B cell (primary cell): ENCODE results near the gene TMEM106B. TPM values are rescaled to one million over a fixed set of nuclear protein-coding genes. Genes with fewer than 3 reads are reported as not detected.
A peak's percentile ranks its signal among the peaks of the same experiment; 100 is the strongest.

ENCODE experiments used
- ATAC-seq: fragments of 200-7000 bp; cut with Tn5 transposase; one replicate; pipeline ENCODE4 v1.10.0; 2021; ENCODE audit warnings: low read depth, mild to moderate bottlenecking, moderate number of reproducible peaks, moderate library complexity
- CTCF ChIA-PET: fragments of 350-600 bp; sonication (Branson Sonifier 250); formaldehyde crosslinking; loops from one replicate; lab custom pipeline; 2021; ENCODE audit warnings: antibody characterized with exemption, inconsistent platforms; lab: Charles Lee
- POLR2A ChIA-PET: fragments of 350-600 bp; sonication (Branson Sonifier 250); formaldehyde crosslinking; loops from one replicate; lab custom pipeline; 2021; ENCODE audit warnings: antibody characterized with exemption; lab: Charles Lee
- DNase-seq: peaks from one replicate; pipeline ENCODE4 v3.0.0; 2013
- H2AFZ ChIP-seq: 2 replicates; pipeline ENCODE4 v1.6.1; 2012; ENCODE audit warnings: mild to moderate bottlenecking, low read depth, low read length; ENCODE audit not compliant: insufficient read depth, poor library complexity, severe bottlenecking
- H3K27ac ChIP-seq, 2 donors: 1 replicate in 1 of 2; 2 replicates in 1 of 2; pipeline ENCODE4 v1.5.1; 2012 to 2013; ENCODE audit warnings: low read length in 2 of 2, mild to moderate bottlenecking in 2 of 2, moderate library complexity in 1 of 2
- H3K27me3 ChIP-seq, 4 experiments: fragments of 200-600 bp in 1 of 4; sonication (generic) in 1 of 4; replicated peaks in 1 of 4; 1 replicate in 2 of 4; 2 replicates in 2 of 4; pipeline versions ENCODE4 v1.6.1 to v1.7.0; 2013 to 2016; ENCODE audit warnings: low read length in 3 of 4, mild to moderate bottlenecking in 2 of 4, mixed read lengths in 1 of 4, moderate library complexity in 1 of 4; ENCODE audit not compliant: insufficient read depth in 4 of 4, control insufficient read depth in 3 of 4; ENCODE audit errors: control extremely low read depth in 1 of 4
- H3K36me3 ChIP-seq, 2 experiments: replicated peaks in 1 of 2; 1 replicate in 1 of 2; 2 replicates in 1 of 2; pipeline versions ENCODE4 v1.6.1 to v1.7.1; 2013; ENCODE audit warnings: low read length in 1 of 2; ENCODE audit not compliant: insufficient read depth in 2 of 2, control insufficient read depth in 1 of 2; ENCODE audit errors: control extremely low read depth in 1 of 2, extremely low read depth in 1 of 2
- H3K4me1 ChIP-seq, 2 donors: fragments of 200-600 bp in 1 of 2; sonication (generic) in 1 of 2; 1 replicate in 1 of 2; 2 replicates in 1 of 2; pipeline versions ENCODE4 v1.5.1 to v1.6.1; 2013 to 2017; ENCODE audit warnings: low read length in 2 of 2; ENCODE audit not compliant: control insufficient read depth in 2 of 2, insufficient read depth in 2 of 2
- H3K4me2 ChIP-seq: replicated peaks from 2 replicates; pipeline ENCODE3; 2012; ENCODE audit warnings: mild to moderate bottlenecking, low read depth, low read length; ENCODE audit not compliant: poor library complexity, severe bottlenecking
- H3K4me3 ChIP-seq, 5 experiments: fragments of 200-600 bp in 1 of 5; sonication (generic) in 1 of 5; 1 replicate in 3 of 5; 2 replicates in 2 of 5; pipeline versions ENCODE4 v1.5.1 to v1.7.0; 2011 to 2016; ENCODE audit warnings: low read length in 4 of 5, mild to moderate bottlenecking in 4 of 5, low read depth in 2 of 5, control low read depth in 1 of 5, moderate library complexity in 1 of 5; ENCODE audit not compliant: insufficient read depth in 1 of 5; ENCODE audit errors: control extremely low read depth in 1 of 5, extremely low read depth in 1 of 5
- H3K79me2 ChIP-seq: fragments of 200-600 bp; sonication (generic); one replicate; pipeline ENCODE4 v1.6.0; 2016; ENCODE audit warnings: low read length; ENCODE audit not compliant: control insufficient read depth, insufficient read depth
- H3K9ac ChIP-seq: fragments of 200-600 bp; sonication (generic); 2 replicates; pipeline ENCODE4 v1.6.1; 2017; ENCODE audit warnings: mild to moderate bottlenecking, low read length, moderate library complexity
- H3K9me3 ChIP-seq, 3 donors: one replicate each; pipeline versions ENCODE4 v1.6.1 to v1.7.1; 2013; ENCODE audit warnings: low read length in 2 of 3; ENCODE audit not compliant: control insufficient read depth in 2 of 3, insufficient read depth in 1 of 3; ENCODE audit errors: control extremely low read depth in 1 of 3
- H4K20me1 ChIP-seq: 2 replicates; pipeline ENCODE4 v1.6.0; 2012; ENCODE audit warnings: mild to moderate bottlenecking, low read length; ENCODE audit not compliant: insufficient read depth, control insufficient read depth, poor library complexity, severe bottlenecking
- H3K27ac Mint-ChIP-seq: one replicate; pipeline ENCODE4 v1.8.0; 2021; ENCODE audit warnings: mixed read lengths
- H3K27me3 Mint-ChIP-seq: one replicate; pipeline ENCODE4 v1.8.0; 2021; ENCODE audit warnings: mixed read lengths
- H3K4me1 Mint-ChIP-seq: one replicate; pipeline ENCODE4 v1.8.0; 2021; ENCODE audit warnings: mixed read lengths
- H3K4me3 Mint-ChIP-seq: one replicate; pipeline ENCODE4 v1.8.0; 2021; ENCODE audit warnings: mixed read lengths
- H3K9me3 Mint-ChIP-seq: one replicate; pipeline ENCODE4 v1.8.0; 2022; ENCODE audit warnings: mixed read lengths; ENCODE audit not compliant: insufficient read depth
- CTCF ChIP-seq: fragments of 200-600 bp; IDR thresholded peaks from one replicate; pipeline ENCODE4 v1.8.0; 2022; ENCODE audit warnings: antibody characterized with exemption, mild to moderate bottlenecking
- EZH2 ChIP-seq: IDR thresholded peaks from 2 replicates; pipeline ENCODE4 v1.6.1; 2012; ENCODE audit warnings: borderline replicate concordance, low read depth, mild to moderate bottlenecking, moderate library complexity, low read length; ENCODE audit not compliant: insufficient read depth, poor library complexity, severe bottlenecking
- WGBS: methylation state at CpG from one replicate; pipeline ENCODE4 v1.1.5; 2013; ENCODE audit warnings: missing lambda C conversion rate; ENCODE audit not compliant: insufficient coverage; 5-methylcytosine and 5-hydroxymethylcytosine counted together
- intact Hi-C: fragments of 100-400 bp; cut with micrococcal nuclease; formaldehyde crosslinking; loops from one replicate; pipeline ENCODE4 v1.10.0; 2022
- polyA plus RNA-seq: library from polyadenylated mRNA; depleted of rRNA; stranded (reverse); fragments of >200 nt; gene quantifications from 2 replicates; pipeline ENCODE4 v1.2.3, GENCODE V29; 2012
- total RNA-seq, 2 donors: library from RNA; stranded (reverse); fragments of 120-200 nt in 1 of 2; gene quantifications; 1 replicate in 1 of 2; 2 replicates in 1 of 2; pipeline versions ENCODE4 v1.2.3 to v1.2.4, GENCODE V29; 2013 to 2022

TMEM106B gene
- total and polyA plus RNA-seq, 2 donors (not counting 1 experiment from before 2014, with no cell fraction given): 8.4 to 28.3 TPM

GRCh38 chr7:12239806-12240205 lies 28.7 kb downstream of the TMEM106B start:
- POLR2A ChIA-PET: no interaction called here
- intact Hi-C loops: loop anchor here (2.0 kb wide), 2 partner anchors 17 kb away; no protein-coding TSS in a partner anchor
- Histone ChIP-seq H3K79me2 (no peaks in the 10 kb centered on the region), H4K20me1 (no peaks in the 10 kb centered on the region), H3K27ac (no peak overlapping the region), H3K4me1 (peaks cover 10 to 11% of the 10 kb centered on the region in 2 donors), H3K9ac (no peak overlapping the region), H3K4me3 (no peak overlapping the region), H3K27me3 (no peaks in the 10 kb centered on the region), H3K4me2 (peak overlapping the region; percentile 32), H3K9me3 (no peaks in the 10 kb centered on the region), H2AFZ (no peak overlapping the region), H3K36me3 (no peaks in the 10 kb centered on the region)
- H3K4me3 Mint-ChIP-seq: no peak overlapping the region
- no peaks in the 10 kb centered on the region for H3K27me3 Mint-ChIP-seq
- no peak for TF ChIP-seq CTCF
- ATAC-seq: peak; percentile 65
- 25% methylated on average over 2 of the region's 3 CpGs for WGBS
- H3K9me3 Mint-ChIP-seq: peaks cover 2% of the 10 kb centered on the region
- peak; percentile 50 for DNase-seq
- H3K27ac Mint-ChIP-seq: no peak overlapping the region
- H3K4me1 Mint-ChIP-seq: peaks cover 21% of the 10 kb centered on the region
- CTCF ChIA-PET: interaction anchor here (0.7 kb wide), 1 partner anchor 1039 kb away, joined by 3 read pairs; no protein-coding TSS in a partner anchor

- H3K27me3 Mint-ChIP-seq: peaks cover 6% of the 10 kb centered on the region
- TF ChIP-seq CTCF (no peak), EZH2 (no peak)
- H3K4me1 ChIP-seq: peaks cover 9 to 11% of the 10 kb centered on the region in 2 donors
- ChIA-PET CTCF (no interaction called here), POLR2A (no interaction called here)
- H3K27ac ChIP-seq: no peak overlapping the region
- no peaks in the 10 kb centered on the region for H3K36me3 ChIP-seq
- no peaks in the 10 kb centered on the region for H3K9me3 ChIP-seq
- H3K4me1 Mint-ChIP-seq: peaks cover 21% of the 10 kb centered on the region
- WGBS: 88% methylated on average over 2 of the region's 3 CpGs
- H2AFZ ChIP-seq: no peak overlapping the region
- no peak overlapping the region for H3K9ac ChIP-seq
- no peak overlapping the region for H3K4me3 Mint-ChIP-seq
- H3K9me3 Mint-ChIP-seq: no peaks in the 10 kb centered on the region
- no peak for DNase-seq
- intact Hi-C loops: no loop called here
- H3K79me2 ChIP-seq: no peaks in the 10 kb centered on the region
- H3K27ac Mint-ChIP-seq: no peak overlapping the region
- H4K20me1 ChIP-seq: no peaks in the 10 kb centered on the region
- ATAC-seq: no peak
- no peak overlapping the region for H3K4me2 ChIP-seq
- H3K4me3 ChIP-seq: no peak overlapping the region
- H3K27me3 ChIP-seq: peaks cover 0 to 4% (median 1%) of the 10 kb centered on the region in 4 experiments
These were observed 33.0 kb downstream of the TMEM106B start for GRCh38 chr7:12244129-12244528.
